GM19452 (cell line): ENCODE results near the gene NDUFAF2.
"Not testable (repeated sequence)": the region's sequence is repeated elsewhere in the genome, so short reads cannot be mapped to it uniquely, and the experiment has no call there.

Experiments used
- ATAC-seq: cut with Tn5 transposase; IDR thresholded peaks from one replicate; pipeline ENCODE4 v1.9.1; 2021; ENCODE audit not compliant: unreplicated experiment

NDUFAF2 gene

DNA sequence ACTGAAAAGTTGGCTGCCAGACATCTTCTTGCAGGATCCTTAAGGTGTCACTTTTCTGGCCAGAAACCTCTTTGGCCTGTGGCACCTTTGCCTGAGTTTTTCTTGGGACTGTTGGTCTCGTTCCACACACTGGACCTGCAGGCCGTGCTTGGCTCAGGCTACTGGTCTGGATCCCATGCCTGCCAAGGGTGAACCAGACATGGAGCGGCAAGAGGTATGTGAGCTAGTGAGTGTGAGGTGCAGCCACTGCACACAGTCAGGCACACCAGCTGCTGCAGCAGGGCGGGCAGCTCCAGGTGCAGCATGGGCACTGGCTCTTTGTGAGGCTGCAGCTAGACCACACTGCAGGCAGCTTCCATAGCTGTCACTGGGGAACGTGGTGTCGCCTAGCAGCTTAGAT is 47.9 kb downstream of the NDUFAF2 start:
- ATAC-seq, result no peak

DNA sequence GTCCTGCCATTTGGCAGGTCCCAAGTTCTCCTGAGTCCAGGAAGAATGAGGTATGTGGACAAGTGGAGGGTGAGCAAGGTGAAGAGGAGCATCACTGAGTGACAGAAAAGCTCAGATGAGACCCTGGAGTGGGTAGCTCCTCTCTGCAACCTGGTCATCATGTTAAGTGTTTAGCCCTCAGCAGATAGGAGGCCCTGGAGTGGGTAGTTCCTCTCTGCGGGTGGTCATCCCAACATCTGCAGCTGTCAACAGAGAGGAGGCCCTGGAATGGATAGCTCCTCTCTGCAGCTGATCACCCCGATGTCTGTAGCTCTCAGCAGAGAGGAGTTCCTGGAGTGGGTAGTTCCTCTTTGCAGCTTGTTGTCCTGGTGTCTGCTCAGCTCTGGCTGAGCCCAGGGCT is 48.4 kb downstream of the NDUFAF2 start:
- ATAC-seq, result no peak

DNA sequence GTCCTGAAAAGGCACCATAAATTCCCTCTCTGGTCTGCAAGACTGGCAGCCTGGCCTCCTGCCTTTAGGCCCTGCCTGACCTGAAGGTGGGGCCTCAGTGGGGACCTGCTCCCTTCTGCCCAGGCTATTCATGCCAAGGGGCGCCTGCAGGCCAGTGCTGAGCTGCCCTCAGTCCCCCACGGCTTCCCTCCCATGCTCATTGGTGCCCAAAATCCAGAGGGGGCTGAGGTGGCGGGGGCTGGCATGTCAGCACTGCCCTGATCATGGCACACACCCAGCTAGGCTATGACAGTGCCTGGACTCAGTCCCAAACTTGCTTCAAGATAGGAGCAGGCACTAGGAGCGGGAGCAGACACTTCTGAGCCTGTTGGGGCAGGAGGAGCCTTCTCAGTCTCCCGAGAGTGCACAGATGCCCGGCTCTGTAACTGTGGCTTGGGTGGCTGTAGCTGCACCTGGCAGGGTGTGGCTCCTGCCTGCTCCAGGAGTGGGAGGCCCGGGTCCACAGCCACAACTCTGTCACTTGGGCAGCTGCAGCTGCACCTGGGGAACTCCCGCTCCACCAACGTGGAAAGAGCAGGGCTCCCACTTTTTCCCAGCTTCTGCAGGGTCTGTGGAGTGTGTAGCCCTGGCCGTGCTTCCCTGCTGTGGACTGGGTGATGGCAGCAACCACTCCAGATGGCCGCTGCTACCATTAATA is 49.0 kb downstream of the NDUFAF2 start:
- ATAC-seq, result no peak

DNA sequence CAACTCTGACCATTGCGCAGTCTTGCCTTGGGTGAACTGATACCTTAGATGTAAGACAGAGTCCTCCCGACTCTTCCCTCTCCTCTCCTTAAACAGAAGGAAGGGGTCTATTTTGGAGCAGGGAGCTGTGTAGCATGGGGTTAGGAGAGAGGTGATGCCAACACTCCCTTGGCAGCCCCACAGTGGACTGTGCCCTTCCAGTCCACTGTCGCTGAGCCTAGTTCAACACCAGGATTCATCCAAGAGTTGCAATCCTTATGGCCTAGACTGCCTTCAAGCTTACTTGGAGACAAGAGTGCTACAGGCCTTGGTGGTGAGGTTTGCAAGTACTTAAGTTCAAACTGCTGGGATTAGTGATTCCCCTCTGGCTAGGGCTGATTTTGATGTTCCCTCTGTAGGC is 51.4 kb downstream of the NDUFAF2 start:
- ATAC-seq, result no peak

DNA sequence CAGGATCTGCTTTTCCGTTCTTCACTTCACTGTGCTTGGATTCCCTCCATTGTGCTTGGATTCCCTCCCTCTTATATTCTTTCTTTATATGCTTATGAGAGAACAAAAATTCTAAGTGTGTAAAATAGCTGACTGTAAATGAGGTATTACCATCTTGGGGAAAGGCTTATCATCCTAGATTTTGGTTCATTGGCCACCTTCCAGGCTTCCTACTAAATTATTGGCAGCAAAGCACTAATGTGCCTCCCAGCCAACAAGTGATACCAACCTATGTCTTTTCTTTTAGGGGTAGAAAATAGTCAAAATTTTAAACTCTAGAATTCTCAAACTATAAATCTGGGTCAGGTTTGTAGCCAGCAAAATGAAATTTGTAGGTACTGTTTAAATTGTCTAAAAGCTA is 52.7 kb downstream of the NDUFAF2 start:
- no peak for ATAC-seq

DNA sequence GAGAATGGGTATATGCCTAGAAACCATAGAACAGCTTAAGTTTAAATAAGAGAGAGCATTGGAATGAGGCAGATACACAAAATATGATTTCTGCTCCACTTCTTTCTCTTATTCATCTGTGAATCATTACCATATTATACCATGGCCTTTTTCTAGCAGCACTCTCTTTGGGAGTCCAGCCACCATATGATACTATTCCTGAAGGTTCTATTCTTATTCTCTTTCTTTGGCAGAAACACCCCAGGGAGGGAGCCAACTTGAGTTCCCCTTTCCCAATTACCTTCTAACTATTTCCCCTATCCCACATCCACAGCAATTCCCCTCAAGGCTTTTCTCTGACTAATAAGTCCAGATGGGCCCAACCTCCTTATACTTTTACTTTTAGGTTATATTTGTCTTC is 55.9 kb downstream of the NDUFAF2 start:
- ATAC-seq, result no peak

DNA sequence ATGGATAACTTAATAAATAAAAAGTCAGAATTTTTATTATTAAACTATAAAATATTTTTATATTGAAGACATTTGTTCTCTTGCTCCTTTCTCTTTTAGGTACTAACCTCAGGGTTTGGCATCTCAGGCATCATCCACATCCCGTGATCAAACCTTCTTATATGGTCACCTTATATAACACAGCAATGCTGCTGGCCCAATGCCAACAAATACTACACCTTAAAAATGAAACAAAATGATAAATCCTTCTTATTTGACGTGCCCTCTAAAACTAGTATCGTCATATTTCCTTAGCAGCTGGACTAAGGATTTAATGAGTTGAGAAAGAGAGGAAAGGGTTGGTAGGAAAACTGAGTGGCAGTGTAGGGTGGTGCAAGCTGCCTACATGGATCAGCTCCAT is 56.6 kb downstream of the NDUFAF2 start:
- no peak for ATAC-seq

DNA sequence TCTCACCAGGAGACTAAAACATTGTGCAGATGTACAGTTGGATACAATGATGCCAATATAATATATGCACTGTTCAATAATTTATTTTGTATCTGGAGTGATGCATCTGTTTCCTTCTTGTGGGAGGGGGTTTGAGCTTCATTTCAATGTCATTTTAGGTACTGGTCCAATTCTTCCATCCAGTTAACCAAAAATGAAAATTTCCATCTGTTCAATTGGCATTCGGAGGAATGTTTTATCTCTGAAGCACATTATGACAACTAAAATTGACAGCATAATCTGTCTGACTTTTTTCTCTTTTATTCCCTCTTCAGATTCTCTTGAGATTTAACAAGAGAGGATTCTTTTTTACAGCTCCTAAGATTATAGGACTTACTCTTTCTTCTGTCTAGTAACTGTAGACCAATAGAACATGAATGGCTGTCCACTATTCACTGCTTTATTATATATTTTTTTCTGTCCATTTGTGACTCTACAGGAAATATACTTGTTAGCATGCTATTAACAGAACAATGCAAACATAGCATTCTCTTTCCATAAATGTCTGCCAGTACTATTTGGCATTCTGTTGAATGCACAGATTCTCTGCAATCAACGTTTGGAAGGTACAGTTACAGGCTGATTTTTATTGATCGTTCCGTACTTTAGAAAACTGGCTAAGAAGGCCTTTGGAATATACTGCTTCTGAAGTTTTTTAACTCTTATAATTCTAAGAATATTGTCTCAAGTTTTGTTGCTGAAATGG is 57.8 kb downstream of the NDUFAF2 start:
- ATAC-seq, result no peak

DNA sequence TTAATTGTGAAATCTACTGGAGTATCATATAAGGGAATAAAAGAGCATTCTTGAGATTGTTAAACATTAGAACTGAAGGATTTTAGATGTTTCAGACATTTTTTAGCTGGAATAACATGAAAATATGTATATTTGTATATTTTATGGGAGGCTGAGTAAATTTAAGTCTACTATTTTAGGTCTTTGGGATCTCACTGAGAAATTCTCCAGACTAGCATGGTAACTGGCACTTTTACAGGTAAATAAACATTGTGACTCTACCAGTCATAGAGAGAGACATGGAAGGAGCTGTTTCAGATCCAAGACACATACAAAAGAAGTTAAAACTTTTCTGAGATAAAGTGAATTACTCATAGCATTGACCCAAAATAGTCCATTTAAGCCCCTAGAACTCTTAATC is 59.4 kb downstream of the NDUFAF2 start:
- ATAC-seq, result no peak

DNA sequence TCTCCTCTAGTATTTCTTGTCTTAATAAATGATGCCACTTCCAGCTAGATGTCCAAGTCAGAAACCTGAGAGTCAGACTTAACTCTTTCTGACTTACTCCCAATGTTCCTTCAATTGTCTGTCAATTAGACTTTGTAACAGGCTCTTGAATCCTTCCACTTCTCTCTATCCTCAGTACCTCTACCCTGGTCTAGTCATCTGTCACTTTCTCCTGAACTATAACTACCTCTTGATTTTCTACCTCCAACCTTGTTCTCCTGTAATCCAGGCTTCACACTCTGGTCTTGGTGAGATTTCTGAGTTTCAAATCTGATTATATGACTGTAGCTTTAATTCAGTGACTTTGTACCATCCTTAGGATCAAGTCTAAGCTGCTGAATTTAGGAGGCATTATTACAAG is 64.9 kb downstream of the NDUFAF2 start:
- ATAC-seq, result no peak

DNA sequence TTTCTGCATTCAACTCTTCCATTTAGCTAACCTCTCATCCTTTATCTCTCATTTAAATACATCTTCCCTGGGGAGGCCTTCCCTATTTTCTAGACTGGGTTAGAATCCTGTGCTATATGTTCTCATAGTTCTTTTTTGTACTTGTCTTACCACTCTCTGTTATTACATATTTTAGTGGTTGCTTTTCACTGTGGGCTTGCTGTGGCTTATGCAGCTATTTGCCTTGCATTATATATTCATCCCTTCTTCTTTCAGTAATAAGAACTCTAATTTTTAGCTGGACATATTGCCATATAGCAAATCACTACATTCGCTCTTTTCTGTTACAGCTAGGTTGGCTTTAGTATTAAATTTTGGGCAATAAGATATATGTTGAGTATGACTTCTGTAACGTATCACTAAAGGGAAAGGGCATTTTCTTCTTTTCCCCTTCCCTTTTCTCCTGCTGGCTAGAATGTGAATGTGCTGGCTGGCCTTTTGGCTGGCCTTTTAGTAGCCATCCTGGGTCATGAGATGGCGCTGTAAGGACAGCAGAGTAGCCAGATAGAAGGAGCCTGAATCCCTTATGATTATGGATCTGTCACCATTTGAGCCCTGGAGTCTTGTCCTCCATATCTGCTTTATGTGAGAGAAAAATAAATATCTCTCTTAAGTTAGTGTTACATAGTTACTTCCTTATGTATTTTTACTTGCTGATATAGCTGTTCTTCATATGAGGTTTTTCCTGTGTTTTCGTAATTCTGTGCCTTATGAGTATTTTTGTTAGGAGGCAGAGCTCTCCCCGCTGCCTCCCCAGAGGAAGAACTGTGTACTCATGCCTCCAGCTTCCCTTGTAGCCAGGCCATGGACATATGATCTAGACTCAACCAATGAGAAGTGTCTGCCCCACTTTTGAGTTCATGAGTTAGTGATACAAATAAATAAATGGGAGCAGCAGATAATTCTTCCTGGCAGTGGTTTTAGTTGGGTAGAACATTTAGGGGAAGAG is 65.8 kb downstream of the NDUFAF2 start:
- no peak for ATAC-seq

DNA sequence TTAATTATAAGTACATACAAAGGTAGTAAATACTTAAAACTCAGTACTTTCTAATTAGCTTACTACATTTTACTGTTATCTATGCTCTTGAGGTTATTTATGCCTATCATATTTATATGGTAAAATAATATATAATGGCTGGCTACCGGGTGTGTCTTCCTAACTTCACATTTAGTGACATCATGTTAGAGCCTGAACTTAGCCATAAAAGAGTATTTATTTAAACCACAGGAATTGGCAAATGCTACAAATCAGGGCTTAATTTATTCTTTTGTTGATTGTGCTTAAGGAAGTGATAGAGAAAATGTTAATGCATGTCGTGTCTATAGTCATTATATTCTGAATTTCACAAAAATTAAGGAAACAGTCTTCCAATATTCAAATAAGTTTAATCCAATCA is 73.1 kb downstream of the NDUFAF2 start:
- ATAC-seq, result no peak

DNA sequence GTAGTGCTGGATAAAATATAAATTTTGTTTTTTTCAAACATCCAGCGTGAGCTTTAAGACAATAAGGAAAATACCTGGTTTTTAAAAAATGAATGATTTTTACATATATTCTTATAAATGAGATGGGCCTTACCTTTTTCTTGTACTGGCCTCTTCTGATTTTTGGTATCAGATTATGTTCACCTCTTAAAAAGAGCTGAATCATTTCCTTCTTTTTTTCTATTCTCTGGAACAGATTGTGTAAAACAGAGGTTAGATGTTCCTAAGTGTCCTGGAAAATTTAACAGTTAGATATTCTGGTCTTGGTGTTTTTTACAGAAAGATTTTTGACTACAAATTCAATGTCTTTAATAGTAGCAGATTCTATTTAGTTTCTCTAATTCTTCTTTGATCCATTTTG is 74.6 kb downstream of the NDUFAF2 start:
- no peak for ATAC-seq

DNA sequence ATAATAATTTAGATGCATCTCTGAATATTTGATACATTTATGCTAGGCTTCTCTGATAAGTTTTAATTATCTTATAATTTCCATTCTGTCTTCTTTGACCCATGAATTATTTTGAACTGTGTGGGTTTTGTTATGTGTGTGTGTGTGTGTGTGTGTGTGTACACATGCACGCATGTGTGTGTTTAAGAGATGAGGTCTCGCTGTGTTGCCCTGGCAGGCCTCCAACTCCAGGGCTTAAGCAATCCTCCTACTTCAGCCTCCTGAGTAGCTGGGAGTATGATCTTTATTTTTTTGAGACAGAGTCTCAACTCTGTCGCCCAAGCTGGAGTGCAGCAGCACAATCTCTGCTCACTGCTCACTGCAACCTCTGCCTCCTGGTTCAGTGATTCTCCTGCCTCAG is 75.4 kb downstream of the NDUFAF2 start:
- no peak for ATAC-seq

DNA sequence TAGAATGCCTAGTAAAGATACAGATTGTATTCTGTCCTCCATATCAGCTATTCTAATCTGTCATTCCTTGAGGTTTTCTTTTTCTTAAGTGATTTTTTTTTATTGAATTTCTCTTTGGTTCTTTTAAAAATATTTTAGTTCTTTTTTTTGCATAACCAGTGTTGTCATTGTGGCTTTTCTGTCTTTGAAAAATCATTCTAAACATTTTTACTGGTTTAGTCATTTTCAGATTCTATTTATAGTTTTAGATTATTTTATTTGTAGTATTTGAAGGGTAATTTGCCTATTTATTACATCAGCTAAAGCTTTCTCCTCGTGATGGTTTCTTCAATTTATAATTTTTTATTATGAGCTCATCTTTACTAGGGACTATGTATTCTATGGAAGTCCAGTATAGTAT is 78.1 kb downstream of the NDUFAF2 start:
- no peak for ATAC-seq

DNA sequence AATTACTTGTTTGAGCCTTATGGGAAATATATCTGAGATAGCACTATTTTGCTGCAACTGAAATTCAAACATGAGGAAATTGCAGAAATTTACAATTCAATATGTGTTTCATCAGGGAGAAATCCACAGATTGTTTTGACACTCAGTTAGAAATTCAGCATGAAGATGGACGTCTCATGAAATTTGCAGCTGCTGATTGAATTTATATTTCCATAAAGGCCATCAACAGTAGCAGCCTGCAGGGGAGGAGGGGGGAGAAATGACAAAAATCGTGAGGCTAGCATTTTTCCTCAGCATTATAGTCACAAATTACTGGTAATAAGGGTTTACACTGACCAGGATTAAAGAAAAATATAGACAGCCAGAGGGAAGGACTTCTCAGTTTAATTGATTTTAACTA is 81.0 kb downstream of the NDUFAF2 start:
- ATAC-seq, result no peak

DNA sequence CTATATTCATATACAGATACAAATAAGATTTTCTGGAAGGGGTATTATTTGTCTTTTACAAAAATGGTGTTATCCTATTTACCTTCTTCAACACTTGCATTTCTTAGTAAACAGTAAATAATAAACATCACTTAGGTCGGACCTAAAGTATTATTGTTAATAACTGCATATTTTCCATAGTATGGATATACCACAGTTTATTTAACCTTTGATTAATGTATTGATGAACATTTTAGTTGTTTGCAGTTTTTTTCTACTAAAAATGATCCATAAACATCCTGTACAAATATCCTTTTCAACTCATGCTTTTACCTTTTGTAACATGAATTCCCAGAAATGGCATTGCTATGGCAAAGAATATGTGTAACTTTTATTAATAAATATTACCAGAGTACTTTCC is 83.4 kb downstream of the NDUFAF2 start:
- ATAC-seq, result no peak

DNA sequence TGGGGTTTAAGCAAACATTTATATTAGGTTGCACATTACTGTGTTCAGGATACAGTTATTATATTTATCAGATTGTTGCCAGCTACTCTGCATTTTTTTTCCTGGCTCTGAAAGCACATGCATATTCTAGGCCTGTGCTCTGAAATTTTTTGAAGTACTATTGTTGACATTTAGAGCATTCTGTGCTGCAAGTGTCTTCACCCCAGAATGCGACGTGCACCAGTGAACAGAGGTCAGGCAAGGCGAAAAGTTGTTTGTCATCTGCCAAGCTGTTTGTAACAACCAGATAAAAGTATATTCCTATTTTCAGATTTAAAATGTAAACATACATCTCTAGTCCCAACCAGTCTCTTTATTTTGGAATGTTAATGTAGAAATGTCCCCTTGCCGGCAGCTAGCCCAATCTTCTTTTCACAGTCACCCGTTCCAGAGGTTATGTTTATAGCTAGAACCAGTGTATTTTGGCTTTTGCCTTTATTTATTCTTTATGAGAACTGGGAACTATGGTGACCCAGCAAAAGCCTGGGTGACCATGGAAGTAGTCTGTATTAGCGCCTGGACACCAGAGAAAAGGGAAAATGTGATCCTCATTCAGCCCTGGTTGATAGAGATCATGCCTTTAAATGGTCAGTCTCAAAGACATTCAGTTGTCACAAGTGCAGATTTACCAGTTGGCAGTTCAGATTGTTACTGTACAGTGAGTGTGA is 84.6 kb downstream of the NDUFAF2 start:
- no peak for ATAC-seq

DNA sequence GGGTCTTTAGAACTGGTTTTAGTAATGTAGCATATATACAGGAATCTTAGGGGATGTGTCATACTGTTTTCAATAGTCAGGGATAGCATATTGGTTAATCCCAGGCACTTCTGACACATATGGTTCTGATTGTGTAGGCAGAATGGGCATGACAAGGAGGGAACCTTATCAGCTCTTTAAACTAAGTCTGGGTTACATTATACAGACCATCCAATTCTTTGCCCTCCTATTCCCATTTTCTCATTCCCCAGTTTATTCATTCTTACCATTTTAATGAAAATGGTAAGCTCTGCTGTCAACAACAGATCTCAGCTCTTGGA is 85.1 kb downstream of the NDUFAF2 start:
- ATAC-seq, result no peak

DNA sequence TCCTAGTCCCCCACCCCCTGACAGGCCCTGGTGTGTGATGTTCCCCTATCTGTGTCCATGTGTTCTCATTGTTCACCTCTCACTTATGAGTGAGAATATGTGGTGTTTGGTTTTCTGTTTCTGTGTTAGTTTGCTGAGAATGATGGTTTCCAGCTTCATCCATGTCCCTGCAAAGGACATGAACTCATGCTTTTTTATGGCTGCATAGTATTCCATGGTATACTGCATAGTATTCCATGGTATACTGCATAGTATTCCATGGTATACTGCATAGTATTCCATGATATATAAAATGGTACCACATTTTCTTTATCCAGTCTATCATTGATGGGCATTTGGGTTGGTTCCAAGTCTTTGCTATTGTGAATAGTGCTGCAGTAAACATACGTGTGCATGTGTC is 86.3 kb downstream of the NDUFAF2 start:
- ATAC-seq, result not testable (repeated sequence)

DNA sequence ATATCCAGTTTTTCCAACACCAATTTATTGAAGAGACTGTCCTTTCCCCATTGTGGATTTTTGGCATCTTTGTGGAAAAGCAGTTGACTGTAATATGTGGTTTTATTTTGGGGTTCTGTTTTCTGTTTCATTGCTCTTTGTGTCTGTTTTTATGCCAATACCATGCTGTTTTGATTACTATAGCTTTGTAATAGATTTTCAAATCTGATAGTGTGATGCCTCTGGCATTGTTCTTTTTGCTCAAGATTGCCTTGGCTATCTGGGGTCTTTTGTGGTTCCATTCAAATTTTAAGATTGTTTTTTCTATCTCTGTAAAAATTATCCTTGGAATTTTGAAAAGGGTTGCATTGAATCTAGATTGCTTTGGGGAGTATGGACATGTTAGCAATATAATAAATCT is 99.5 kb downstream of the NDUFAF2 start:
- no peak for ATAC-seq
